Measurements from ENCODE around the gene PML. TPM values are rescaled to one million over a fixed set of nuclear protein-coding genes. Genes with fewer than 3 reads are reported as not detected.

Gene PML
- total RNA-seq, 4 donors from 2014 or later = 69.3 to 159 (median 89.4) TPM

DNA sequence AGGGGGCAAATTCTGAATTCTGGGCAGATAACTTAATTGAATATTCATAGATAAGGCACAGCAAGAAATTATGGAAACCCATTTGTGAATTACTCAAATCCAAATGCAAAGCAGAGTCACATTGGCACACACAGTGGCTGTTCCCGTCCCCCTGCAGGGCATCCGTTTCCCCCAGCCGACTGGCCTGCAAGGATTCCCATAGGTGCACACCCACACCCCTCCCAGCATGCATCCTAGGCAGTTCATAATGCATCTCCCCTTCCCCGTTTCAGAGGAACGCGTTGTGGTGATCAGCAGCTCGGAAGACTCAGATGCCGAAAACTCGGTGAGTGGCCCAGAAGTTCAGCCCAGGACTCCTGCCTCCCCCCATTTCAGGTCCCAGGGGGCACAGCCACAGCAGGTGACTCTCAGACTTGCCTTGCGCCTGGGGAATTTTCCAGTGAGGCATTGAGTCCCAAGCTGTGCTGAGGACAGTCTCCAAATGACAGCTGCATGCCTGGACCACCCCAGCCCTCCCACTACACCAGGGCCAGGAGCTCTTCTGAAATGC, 39.8 kb downstream of the PML start:
- 83 to 87% methylated on average over 9 to 10 of the region's 10 CpGs for WGBS, 2 donors
- Histone ChIP-seq H3K27me3 (no peaks in the 10 kb centered on the region), H3K9me3 (no peaks in the 10 kb centered on the region), H3K4me1 (peaks cover 0 to 31% (median 11%) of the 10 kb centered on the region in 4 donors), H3K27ac (no peak overlapping the region), H3K4me3 (no peak overlapping the region), H3K36me3 (peaks cover 0 to 68% (median 0%) of the 10 kb centered on the region in 3 donors)
- DNase-seq (ENCODE audit: low spot score in 2 of 2) = no peak
- TF ChIP-seq, protein P1, sequence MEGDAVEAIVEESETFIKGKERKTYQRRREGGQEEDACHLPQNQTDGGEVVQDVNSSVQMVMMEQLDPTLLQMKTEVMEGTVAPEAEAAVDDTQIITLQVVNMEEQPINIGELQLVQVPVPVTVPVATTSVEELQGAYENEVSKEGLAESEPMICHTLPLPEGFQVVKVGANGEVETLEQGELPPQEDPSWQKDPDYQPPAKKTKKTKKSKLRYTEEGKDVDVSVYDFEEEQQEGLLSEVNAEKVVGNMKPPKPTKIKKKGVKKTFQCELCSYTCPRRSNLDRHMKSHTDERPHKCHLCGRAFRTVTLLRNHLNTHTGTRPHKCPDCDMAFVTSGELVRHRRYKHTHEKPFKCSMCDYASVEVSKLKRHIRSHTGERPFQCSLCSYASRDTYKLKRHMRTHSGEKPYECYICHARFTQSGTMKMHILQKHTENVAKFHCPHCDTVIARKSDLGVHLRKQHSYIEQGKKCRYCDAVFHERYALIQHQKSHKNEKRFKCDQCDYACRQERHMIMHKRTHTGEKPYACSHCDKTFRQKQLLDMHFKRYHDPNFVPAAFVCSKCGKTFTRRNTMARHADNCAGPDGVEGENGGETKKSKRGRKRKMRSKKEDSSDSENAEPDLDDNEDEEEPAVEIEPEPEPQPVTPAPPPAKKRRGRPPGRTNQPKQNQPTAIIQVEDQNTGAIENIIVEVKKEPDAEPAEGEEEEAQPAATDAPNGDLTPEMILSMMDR (IDR thresholded peaks at IDR 0.05) = no peak
- TF ChIP-seq EP300 (IDR thresholded peaks at IDR 0.05) (no peak), POLR2A (IDR thresholded peaks at IDR 0.05) (no peak)

DNA sequence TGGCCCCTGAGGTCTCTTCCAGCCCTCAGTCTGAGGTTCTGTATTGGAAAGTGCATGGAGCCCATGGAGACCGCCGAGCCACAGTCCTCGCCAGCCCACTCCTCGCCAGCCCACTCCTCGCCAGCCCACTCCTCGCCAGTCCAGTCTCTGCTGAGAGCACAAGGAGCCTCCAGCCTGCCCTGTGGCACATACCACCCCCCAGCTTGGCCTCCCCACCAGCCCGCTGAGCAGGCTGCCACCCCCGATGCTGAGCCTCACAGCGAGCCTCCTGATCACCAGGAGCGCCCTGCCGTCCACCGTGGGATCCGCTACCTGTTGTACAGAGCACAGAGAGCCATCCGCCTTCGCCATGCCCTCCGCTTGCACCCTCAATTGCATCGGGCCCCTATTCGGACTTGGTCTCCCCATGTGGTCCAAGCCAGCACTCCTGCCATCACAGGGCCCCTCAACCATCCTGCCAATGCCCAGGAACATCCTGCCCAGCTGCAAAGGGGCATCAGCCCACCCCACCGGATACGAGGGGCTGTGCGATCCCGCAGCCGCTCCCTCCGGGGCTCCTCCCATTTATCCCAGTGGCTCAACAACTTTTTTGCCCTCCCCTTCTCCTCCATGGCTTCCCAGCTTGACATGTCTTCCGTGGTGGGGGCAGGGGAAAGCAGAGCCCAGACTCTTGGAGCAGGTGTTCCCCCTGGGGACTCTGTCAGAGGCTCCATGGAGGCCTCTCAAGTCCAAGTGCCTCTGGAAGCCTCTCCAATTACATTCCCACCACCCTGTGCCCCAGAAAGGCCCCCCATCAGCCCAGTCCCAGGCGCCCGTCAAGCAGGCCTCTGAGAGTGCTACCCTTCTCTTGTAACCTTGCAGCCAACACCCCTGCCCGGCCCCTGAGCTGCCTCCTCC, 40.9 kb downstream of the PML start:
- no peaks in the 10 kb centered on the region for H3K9me3 ChIP-seq
- peaks cover 0 to 42% (median 19%) of the 10 kb centered on the region in 4 donors for H3K4me1 ChIP-seq
- H3K27ac ChIP-seq = no peak overlapping the region
- DNase-seq (ENCODE audit: low spot score in 2 of 2) = no peak
- H3K36me3 ChIP-seq = peaks cover 0 to 61% (median 0%) of the 10 kb centered on the region in 3 donors
- 91 to 93% methylated on average over 28 of the region's 28 CpGs for WGBS, 2 donors
- no peak overlapping the region for H3K4me3 ChIP-seq
- H3K27me3 ChIP-seq = no peaks in the 10 kb centered on the region
- TF ChIP-seq, protein P1 (IDR thresholded peaks at IDR 0.05) = no peak
- TF ChIP-seq POLR2A (IDR thresholded peaks at IDR 0.05) = no peak
- TF ChIP-seq EP300 (IDR thresholded peaks at IDR 0.05) = no peak

DNA sequence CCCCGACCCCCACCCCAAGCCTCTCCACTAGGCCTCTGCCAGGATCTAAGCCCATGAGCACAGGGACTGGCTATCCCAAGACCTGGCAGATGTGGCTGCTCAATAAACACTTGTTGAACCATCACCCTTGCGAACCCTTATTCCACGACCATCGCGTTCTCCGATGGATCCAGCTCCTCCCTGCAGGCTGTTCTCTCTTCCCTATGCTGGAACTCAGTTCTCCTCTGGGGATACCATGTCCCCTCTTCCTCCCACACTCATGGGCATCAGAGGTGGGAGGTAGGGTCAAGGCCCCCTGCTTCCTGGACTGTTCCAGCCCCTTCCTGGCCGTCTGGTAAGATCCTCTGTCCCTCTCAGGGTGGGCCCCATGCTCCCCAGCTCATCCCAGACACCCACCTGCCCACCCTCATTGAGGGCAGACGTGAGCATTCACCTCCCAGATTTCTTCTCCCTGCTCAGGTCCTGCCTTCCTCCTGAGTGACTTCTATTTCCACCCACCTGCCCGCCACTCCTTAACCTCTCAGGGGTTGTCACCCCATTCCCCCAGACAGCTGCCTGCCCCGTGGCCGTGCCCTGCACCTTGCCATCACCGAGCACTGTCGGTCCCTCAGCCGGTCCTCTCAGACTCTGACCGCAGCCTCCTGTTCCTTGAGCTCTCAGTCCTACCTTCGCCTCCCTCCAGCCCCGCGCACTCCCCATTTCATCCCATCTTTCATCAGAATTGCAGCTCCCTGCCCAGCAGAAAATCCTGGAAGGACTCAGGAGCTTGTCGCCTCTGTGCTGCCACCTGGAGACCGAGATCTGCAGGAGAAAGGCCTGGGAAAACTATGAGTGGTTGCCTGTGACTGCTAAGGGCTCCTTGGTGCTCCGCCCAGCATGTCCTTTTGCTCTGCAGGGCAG, 42.0 kb downstream of the PML start:
- Histone ChIP-seq H3K4me3 (no peak overlapping the region), H3K27ac (no peak overlapping the region), H3K9me3 (no peaks in the 10 kb centered on the region), H3K4me1 (peaks cover 0 to 52% (median 20%) of the 10 kb centered on the region in 4 donors), H3K27me3 (no peaks in the 10 kb centered on the region), H3K36me3 (peaks cover 0 to 59% (median 0%) of the 10 kb centered on the region in 3 donors)
- TF ChIP-seq, protein P1 (IDR thresholded peaks at IDR 0.05) = peak; percentile 15 to 72 (median 51)
- TF ChIP-seq POLR2A (IDR thresholded peaks at IDR 0.05) = no peak
- WGBS, 2 donors = 62 to 65% methylated on average over 21 of the region's 21 CpGs
- DNase-seq (ENCODE audit: low spot score in 2 of 2) = peak; percentile 62 to 68

DNA sequence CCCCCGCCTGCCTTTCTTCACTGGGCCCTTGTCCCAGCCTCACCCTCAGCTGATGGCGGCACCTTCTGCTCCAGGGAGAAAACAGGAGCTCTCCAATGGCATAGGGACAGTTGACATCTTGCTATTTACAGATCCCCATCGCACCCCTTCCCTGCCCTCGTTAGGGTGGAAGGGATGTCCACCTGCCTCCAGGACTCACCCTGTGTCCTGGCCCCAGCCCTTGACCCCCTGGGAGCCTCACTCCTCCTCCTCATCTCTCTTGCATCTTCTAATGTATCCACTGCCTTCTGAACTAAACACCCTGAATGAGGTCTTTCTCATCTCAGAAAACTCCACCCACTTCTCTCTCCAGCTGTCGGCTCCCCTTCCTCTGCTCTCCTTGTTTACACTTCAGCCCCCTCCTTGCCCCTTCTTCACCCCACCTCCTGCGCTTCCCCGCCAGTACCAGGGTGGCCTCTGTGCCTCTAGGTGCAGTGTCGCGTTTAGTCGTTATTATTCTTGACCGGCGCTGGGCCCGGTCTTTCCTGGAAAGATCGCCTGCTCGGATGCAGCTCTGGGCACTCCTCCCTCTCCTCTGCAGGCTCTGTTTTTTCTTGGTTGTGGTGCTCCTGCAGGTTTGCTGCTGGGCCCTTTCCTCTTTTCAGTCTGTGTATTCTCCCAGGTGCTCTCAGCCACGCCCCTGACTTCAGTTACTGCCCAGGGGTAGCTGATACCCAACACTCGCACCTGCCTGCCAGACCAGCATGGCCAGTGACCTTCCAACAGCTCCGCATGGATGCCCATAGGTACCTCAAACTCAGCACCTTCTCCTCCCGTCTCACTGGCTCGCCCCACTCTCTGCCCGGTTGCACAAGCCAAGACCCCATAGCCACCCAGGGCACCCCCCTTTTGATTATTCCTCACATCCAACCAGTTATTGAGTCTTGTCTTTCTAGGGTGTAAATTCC, 42.9 kb downstream of the PML start:
- Histone ChIP-seq H3K36me3 (peaks cover 0 to 65% (median 0%) of the 10 kb centered on the region in 3 donors), H3K4me1 (peaks cover 0 to 60% (median 23%) of the 10 kb centered on the region in 4 donors), H3K27me3 (no peaks in the 10 kb centered on the region), H3K9me3 (no peaks in the 10 kb centered on the region), H3K4me3 (no peak overlapping the region), H3K27ac (no peak overlapping the region)
- DNase-seq (ENCODE audit: low spot score in 2 of 2) = no peak
- no peak for TF ChIP-seq POLR2A (IDR thresholded peaks at IDR 0.05)
- TF ChIP-seq, protein P1 (IDR thresholded peaks at IDR 0.05) = no peak
- no peak for TF ChIP-seq EP300 (IDR thresholded peaks at IDR 0.05)
- WGBS, 2 donors = 63 to 70% methylated on average over 21 of the region's 21 CpGs

Data from tibial nerve (tissue), 4 donors.